ENCODE data around the gene NFRKB.

DNA sequence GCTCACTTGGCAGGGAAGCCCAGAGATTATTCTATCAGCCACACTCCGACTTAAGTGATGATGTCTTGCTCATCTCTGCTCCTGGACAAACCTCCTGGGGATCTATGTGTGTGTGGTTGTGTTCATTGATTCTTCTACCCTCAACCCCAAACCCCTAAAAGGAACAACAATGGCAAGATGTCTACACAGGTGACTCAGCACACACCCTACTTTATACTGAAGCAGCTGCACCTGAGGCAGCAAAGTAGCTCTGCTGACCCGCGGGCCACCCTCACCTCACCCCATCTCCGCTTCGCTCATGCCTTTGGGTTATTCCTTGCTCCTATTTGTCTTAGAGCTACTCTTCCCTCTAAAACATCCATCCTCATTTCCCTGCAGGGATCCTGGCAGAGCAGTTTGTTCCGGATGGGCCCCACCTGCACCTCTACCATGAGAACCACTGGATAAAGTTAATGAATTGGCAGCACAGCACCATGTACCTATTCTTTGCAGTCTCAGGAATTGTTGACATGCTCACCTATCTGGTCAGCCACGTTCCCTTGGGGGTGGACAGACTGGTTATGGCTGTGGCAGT is 41.1 kb downstream of the NFRKB start:
- TF ChIP-seq CTCF (conservative IDR thresholded peaks at IDR 0.05 in 1 of 2, IDR thresholded peaks at IDR 0.05 in 1 of 2; ENCODE audit: low read depth in 1 of 2, low read length in 2 of 2) (no peak), EZH2 (IDR thresholded peaks at IDR 0.05; ENCODE audit: low read length, missing control alignments) (no peak)

All from fibroblast of lung (primary cell).